Measurements from ENCODE around the gene SUGCT. TPM values are rescaled to one million over a fixed set of nuclear protein-coding genes. Genes with fewer than 3 reads are reported as not detected.

SUGCT gene
- total RNA-seq, 1 experiment from 2014 or later = 4.6 TPM

GRCh38 chr7:40463446-40463845 is 328.6 kb downstream of the SUGCT start:
- ChIA-PET POLR2A (no interaction called here), CTCF (interaction anchor here (1.0 kb wide), 1 partner anchor 44 kb away, joined by 3 read pairs; no protein-coding TSS in a partner anchor)
- TF ChIP-seq, protein P1, sequence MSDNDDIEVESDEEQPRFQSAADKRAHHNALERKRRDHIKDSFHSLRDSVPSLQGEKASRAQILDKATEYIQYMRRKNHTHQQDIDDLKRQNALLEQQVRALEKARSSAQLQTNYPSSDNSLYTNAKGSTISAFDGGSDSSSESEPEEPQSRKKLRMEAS (CRISPR knock-in tag; IDR thresholded peaks at IDR 0.05) = no peak
- no peak for TF ChIP-seq ZSCAN18 (CRISPR knock-in tag; IDR thresholded peaks at IDR 0.05)
- TF ChIP-seq, protein P2, sequence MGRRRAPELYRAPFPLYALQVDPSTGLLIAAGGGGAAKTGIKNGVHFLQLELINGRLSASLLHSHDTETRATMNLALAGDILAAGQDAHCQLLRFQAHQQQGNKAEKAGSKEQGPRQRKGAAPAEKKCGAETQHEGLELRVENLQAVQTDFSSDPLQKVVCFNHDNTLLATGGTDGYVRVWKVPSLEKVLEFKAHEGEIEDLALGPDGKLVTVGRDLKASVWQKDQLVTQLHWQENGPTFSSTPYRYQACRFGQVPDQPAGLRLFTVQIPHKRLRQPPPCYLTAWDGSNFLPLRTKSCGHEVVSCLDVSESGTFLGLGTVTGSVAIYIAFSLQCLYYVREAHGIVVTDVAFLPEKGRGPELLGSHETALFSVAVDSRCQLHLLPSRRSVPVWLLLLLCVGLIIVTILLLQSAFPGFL (CRISPR knock-in tag; IDR thresholded peaks at IDR 0.05; ENCODE audit: borderline replicate concordance) = no peak
- TF ChIP-seq, protein P3, sequence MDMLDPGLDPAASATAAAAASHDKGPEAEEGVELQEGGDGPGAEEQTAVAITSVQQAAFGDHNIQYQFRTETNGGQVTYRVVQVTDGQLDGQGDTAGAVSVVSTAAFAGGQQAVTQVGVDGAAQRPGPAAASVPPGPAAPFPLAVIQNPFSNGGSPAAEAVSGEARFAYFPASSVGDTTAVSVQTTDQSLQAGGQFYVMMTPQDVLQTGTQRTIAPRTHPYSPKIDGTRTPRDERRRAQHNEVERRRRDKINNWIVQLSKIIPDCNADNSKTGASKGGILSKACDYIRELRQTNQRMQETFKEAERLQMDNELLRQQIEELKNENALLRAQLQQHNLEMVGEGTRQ (CRISPR knock-in tag; IDR thresholded peaks at IDR 0.05) = no peak
- TF ChIP-seq ZNF232 (CRISPR knock-in tag; IDR thresholded peaks at IDR 0.05) = no peak
- no peak for TF ChIP-seq E2F4 (CRISPR knock-in tag; IDR thresholded peaks at IDR 0.05; ENCODE audit: borderline replicate concordance, low read depth)
- no peak for TF ChIP-seq ZNF219 (CRISPR knock-in tag; IDR thresholded peaks at IDR 0.05; ENCODE audit: borderline replicate concordance)
- no peak for TF ChIP-seq NFE2L1 (CRISPR knock-in tag; IDR thresholded peaks at IDR 0.05)
- no peak for TF ChIP-seq PRDM15 (CRISPR knock-in tag; IDR thresholded peaks at IDR 0.05)
- ATAC-seq (no peak), DNase-seq (ENCODE audit: low spot score) (no peak)
- H3K27me3 Mint-ChIP-seq (ENCODE audit: low read depth) = no peaks in the 10 kb centered on the region
- peaks cover 8% of the 10 kb centered on the region for H3K4me1 Mint-ChIP-seq
- no peaks in the 10 kb centered on the region for H3K36me3 Mint-ChIP-seq
- H3K9me3 Mint-ChIP-seq = no peaks in the 10 kb centered on the region
- H3K27ac Mint-ChIP-seq = no peak overlapping the region
- H3K4me3 Mint-ChIP-seq = no peak overlapping the region

- H3K27me3 Mint-ChIP-seq (ENCODE audit: low read depth) = no peaks in the 10 kb centered on the region
- no peaks in the 10 kb centered on the region for H3K9me3 Mint-ChIP-seq
- H3K27ac Mint-ChIP-seq = no peak overlapping the region
- DNase-seq (ENCODE audit: low spot score) (no peak), ATAC-seq (no peak)
- no peaks in the 10 kb centered on the region for H3K36me3 Mint-ChIP-seq
- POLR2A ChIA-PET = no interaction called here
- no peak overlapping the region for H3K4me3 Mint-ChIP-seq
- CTCF ChIA-PET = interaction anchor here (1.2 kb wide), 1 partner anchor 136 kb away, joined by 4 read pairs; no protein-coding TSS in a partner anchor
- no peaks in the 10 kb centered on the region for H3K4me1 Mint-ChIP-seq
- TF ChIP-seq SMAD3 (CRISPR knock-in tag; IDR thresholded peaks at IDR 0.05; ENCODE audit: borderline replicate concordance) (no peak), ZBTB43 (CRISPR knock-in tag; IDR thresholded peaks at IDR 0.05) (no peak), CBFB (CRISPR knock-in tag; IDR thresholded peaks at IDR 0.05; ENCODE audit: low read depth) (no peak), NR1H2 (CRISPR knock-in tag; IDR thresholded peaks at IDR 0.05) (no peak), ETV6 (CRISPR knock-in tag; IDR thresholded peaks at IDR 0.05) (no peak)
- TF ChIP-seq, protein P4, sequence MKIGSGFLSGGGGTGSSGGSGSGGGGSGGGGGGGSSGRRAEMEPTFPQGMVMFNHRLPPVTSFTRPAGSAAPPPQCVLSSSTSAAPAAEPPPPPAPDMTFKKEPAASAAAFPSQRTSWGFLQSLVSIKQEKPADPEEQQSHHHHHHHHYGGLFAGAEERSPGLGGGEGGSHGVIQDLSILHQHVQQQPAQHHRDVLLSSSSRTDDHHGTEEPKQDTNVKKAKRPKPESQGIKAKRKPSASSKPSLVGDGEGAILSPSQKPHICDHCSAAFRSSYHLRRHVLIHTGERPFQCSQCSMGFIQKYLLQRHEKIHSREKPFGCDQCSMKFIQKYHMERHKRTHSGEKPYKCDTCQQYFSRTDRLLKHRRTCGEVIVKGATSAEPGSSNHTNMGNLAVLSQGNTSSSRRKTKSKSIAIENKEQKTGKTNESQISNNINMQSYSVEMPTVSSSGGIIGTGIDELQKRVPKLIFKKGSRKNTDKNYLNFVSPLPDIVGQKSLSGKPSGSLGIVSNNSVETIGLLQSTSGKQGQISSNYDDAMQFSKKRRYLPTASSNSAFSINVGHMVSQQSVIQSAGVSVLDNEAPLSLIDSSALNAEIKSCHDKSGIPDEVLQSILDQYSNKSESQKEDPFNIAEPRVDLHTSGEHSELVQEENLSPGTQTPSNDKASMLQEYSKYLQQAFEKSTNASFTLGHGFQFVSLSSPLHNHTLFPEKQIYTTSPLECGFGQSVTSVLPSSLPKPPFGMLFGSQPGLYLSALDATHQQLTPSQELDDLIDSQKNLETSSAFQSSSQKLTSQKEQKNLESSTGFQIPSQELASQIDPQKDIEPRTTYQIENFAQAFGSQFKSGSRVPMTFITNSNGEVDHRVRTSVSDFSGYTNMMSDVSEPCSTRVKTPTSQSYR (CRISPR knock-in tag; IDR thresholded peaks at IDR 0.05) = no peak
- TF ChIP-seq, protein P5, sequence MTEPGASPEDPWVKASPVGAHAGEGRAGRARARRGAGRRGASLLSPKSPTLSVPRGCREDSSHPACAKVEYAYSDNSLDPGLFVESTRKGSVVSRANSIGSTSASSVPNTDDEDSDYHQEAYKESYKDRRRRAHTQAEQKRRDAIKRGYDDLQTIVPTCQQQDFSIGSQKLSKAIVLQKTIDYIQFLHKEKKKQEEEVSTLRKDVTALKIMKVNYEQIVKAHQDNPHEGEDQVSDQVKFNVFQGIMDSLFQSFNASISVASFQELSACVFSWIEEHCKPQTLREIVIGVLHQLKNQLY (CRISPR knock-in tag; IDR thresholded peaks at IDR 0.05) = no peak
- TF ChIP-seq, protein P6, sequence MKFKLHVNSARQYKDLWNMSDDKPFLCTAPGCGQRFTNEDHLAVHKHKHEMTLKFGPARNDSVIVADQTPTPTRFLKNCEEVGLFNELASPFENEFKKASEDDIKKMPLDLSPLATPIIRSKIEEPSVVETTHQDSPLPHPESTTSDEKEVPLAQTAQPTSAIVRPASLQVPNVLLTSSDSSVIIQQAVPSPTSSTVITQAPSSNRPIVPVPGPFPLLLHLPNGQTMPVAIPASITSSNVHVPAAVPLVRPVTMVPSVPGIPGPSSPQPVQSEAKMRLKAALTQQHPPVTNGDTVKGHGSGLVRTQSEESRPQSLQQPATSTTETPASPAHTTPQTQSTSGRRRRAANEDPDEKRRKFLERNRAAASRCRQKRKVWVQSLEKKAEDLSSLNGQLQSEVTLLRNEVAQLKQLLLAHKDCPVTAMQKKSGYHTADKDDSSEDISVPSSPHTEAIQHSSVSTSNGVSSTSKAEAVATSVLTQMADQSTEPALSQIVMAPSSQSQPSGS (CRISPR knock-in tag; IDR thresholded peaks at IDR 0.05; ENCODE audit: borderline replicate concordance, low read depth) = no peak
Measured at GRCh38 chr7:40468891-40469864, 334.4 kb downstream of the SUGCT start.
